DMS79 treated with DMSO at 0.1 percent for 48 hours (cell line): Measurements from ENCODE around the gene CSN2.
"Not testable (repeated sequence)": the region's sequence is repeated elsewhere in the genome, so short reads cannot be mapped to it uniquely, and the experiment has no call there.

Experiments used
- DNase-seq: peaks from one replicate; lab custom pipeline; 2025; lab: John Stamatoyannopoulos, UW

Gene CSN2

DNA sequence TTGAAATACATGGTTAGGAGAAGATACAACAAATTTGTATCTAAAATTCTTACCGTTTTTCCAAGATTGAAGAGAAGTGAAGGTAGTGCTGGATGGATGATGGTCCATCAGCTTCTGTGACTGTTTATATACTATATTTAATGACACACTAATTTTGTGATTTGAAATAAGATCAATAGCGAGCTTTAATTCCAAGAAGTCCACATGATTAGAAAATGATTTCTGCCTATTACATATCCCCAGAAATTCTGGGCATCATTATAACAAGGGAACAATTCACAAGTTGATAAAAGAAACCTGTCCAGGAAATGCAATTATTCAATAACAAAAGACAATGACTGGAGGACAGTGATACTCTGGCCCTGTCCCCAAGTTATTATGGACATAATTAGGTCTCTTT, at the start of gene CSN2:
CSN2 (minus strand) TSS at position 101 of the 400 bp plus-strand sequence. CDS start 4,733 bp downstream, outside the sequence.
- DNase-seq = no peak

DNA sequence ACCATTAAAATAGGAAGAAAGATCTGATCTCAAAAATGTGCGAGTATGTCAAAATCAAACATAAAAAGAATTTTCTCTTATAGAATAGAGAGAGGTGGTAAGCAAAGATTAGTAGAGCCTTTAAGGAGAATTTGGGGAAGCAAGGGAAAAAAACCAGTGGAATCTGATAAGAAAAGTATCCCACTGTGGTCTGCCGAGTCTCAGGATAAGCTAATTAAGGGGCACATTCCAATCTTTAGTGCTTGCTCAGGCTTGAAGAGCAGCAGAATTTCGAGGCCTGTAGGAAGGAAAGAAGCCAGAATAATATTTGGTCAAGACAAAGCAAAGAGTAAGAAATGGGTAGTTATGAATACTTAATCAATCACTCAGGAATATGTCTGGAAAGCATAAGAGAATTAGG, 43.2 kb upstream of the CSN2 start:
- DNase-seq = no peak

DNA sequence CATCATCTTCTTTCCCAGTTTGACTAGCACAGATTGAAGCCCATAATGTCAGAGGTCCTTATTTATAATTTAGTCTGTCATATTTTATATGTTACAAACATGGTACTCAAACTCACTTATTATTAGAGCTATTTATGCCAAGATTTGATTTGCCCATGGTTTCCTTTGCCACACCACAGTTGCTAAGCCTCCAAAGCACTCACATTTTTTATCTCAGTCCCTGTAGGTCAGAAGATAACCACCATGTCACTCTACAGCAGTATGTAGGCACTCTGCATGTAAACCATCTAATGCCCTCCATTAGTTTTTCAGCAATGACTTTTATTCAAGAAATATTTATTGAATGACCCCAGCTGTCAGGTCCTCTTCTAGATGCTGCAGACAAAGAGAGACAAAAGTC, 37.0 kb upstream of the CSN2 start:
- DNase-seq = no peak

GRCh38 chr4:70000711-70001110, 35.2 kb upstream of the CSN2 start:
- no peak for DNase-seq

DNA sequence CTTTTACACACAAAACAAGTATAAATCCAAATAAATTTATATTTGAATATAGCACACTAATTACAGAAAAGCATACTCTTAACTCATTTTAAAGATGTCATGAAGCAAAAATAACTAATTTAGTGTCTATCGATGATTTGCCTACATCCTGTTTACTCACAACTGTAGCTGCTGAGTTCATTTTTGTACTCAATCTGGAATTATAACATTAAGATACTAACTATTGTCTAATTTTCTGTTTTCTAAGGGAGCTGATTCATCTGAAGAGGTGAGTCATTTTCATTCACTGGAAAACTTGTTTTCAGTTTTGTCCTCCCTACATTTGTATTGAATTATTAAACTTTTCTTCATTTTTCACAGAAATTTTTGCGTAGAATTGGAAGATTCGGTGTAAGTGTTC, 33.9 kb upstream of the CSN2 start:
- DNase-seq = no peak

DNA sequence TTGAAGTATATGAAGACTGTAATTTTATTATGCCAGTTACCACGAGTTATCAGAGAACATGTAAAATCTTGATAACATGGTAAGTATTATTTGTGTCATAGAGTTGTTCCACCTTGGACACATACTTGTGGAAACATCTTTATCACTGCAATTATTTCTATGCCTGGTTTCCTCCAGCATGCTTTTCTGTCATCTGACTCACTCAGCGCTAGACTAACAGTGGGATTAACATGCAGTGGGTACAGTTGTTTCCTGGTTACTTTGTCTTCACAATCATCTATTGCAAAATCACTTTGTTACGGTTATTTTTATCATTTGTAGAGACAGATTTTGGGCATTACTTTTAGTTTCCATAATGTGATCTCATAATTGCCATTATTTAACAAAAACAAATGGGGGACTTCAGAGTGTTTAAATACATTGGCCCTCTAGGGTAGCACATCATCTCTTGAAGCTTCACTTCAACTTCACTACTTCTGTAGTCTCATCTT, 30.0 kb upstream of the CSN2 start, which contains the start of gene STATH:
STATH (plus strand) TSS at position 441 of the 491 bp plus-strand sequence. CDS start 2,472 bp downstream, outside the sequence.
- no peak for DNase-seq

DNA sequence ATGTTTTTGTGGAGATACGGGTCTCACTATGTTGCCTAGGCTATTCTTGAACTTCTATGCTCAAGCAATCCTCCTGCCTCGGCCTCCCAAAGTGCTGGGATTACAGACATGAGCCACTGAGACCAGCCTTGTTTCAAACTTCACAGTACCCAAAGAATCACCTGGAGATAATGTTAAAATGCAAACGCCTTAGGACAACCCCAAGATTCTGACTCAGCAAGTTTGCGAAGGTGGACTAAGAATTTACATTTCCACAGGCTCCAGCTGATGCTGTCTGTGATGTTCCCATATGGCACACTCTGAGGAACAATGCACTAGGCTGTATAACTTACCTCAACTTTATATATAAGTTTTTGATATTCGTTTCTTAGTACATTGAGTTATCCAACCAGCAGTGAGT, 29.3 kb upstream of the CSN2 start:
- no peak for DNase-seq

- no peak for DNase-seq
These were observed 25.5 kb upstream of the CSN2 start for GRCh38 chr4:69991016-69991415.

DNA sequence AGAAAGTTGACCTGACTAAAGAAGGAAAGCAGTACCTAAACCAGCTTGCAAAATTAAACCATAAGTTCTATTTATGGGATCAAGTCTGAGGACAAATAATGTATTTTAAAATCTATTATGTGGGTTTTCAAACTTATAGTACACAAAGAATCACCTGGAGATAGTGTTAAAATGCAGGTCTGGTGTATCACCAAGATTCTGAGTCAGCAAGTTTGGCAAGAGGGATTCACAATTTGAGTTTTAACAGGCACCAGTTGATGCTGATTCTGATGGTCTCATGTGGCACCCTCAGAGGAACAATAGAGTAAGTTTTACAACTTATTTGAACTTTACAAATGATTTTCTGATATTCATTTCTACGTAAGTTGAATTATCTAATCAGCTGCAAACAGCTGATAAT, 21.1 kb upstream of the CSN2 start:
- DNase-seq = no peak

DNA sequence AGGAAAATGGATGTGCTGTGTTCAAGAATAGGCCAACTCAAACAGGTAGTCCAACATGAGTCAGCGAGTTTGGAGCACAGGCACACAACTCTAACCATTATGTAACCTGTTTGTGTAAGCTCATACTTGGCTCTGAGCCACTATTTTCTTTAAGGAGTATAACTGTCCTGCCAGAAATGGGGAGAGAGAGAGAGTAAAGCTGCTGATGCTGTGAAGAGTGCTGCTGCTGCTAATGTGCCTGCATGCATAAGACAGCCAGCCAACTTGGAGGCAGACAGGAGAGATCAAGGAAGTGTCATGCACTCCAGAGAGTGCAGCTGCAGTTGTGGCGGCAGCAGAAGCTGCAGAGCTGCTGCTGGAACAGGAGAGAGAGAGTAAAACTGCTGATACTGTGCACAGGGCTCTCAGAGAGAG, 18.5 kb upstream of the CSN2 start:
- no peak for DNase-seq

DNA sequence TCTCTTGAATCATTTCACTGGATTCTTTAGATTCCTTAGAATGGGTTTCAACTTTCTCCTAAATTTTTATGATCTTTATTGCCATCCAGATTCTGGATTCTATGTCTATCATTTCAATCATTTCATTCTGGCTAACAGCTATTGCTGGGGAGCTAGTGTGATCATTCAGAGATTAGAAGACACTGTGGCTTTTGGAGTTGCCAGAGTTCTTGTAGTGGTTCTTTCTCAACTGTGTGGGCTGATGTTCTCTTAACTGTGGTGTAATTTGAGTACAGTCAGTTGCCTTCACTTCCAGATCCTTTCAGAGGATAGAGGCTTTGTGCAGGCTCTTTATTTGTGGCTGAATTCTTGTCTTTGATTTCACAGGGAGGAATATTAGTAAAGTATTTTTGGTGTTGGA, 12.1 kb upstream of the CSN2 start:
- DNase-seq = no peak

DNA sequence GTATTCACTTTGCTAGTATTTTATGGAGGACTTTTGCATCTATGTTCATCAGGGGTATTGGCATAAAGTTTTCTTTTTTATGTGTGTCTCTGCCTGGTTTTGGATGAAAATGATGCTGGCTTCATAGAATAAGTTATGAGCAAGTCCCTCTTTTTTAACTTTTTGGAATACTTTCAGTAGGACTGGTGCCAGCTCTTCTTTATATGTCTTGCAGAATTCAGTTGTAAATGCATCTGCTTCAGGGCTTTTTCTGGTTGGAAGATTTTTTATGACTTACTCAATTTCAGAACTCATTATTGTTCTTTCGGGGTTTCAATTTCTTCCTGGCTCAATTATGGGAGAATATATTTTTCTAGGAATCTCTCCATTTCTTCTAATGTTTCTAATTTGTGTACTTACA, 9.1 kb upstream of the CSN2 start:
- no peak for DNase-seq

DNA sequence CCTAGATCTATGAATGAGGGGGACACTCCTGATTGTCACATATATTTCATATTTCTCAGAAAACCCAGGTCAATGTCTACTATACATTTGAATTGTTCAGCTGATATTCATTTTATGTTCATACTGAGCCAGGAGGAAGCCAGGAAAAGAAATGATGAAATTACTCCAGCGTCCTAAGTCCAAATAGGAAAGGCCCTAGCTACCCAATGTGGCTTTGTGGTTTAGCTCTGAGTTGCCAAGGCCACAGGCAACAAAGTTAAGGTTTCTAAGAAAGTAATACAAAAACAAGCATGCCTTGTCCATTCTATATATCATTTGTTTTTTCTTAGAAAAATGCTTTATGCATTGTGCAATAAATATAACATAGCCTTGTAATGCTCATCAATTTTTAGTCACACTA, 4.5 kb upstream of the CSN2 start:
- no peak for DNase-seq

GRCh38 chr4:69957209-69957608, 8.3 kb downstream of the CSN2 start:
- no peak for DNase-seq

DNA sequence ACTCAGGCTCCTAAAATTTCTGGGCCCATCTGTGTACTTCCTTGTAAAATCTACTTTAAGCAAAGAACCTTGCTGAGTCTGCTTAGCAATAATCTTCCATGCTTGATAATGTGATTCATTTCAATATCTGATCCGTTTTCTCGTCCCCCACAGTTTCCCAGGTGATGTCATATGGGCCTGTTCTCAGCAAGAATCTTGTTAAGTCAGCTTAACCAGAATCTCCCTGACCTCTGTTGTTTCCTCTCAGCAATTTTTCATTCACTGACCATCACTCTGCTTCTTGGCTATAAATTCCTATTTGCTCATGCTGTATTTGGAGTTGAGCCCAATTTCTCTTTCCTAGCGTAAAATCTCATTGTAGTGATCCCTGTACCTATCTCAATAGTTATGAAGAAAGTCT, 13.9 kb downstream of the CSN2 start:
- no peak for DNase-seq

DNA sequence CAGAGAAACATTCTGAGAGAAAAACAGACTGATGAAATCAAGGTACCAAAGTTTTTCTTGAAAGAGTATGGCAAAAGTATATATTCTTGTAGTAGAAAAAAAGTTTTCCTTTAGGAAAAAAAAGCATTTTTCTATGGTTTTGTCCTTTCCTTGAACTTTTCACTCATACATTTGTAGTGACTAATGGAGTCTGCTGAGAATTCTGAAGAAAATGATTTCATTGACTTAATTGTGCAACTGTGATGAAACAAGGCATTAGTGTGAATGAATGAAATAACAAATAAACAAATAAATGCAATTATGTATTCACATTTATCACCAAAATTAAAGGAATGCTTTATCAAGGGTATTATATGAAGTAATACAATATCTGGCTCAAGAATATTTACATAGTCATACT, 29.0 kb downstream of the CSN2 start:
- DNase-seq = no peak

DNA sequence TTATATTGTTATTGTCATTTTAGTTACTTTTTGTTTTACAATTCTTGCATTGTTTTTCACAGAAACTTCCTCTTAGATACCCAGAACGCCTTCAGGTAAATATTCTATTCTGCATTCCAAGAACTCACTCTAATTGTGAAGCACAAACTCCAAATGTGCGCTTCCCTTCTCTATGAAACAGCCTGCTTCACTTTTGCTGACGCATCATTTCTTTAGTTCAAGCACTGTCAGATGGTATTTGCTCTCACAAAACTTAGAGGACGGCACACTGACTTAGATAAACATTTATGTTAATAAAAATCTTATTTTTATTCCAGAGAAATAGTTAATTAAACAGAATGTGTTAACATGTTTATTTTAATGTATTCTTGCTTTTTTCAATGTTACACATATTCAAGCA, 31.4 kb downstream of the CSN2 start:
- DNase-seq = no peak

DNA sequence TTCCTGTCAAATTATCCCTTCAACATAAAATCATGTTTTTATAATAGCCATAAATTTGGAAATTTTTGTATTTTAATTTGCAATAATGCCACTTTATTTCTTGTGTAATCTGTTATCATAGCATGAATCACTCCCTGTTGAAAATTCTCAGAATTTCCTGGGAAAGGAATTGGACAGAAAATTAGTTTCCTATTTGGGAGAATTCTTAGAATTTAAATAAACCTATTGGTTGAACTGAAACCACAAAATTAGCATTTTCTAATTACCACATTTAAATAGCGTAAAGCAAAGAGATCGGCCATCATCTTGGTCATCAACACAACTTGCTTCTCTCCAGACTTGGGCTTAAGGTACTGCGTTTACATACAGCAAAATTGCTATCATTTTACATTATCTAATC, 34.8 kb downstream of the CSN2 start, which contains the start of gene CSN1S1:
CSN1S1 (plus strand) TSS at position 301 of the 400 bp plus-strand sequence. CDS start 1,488 bp downstream, outside the sequence.
- DNase-seq = no peak

GRCh38 chr4:69923782-69924410, 41.6 kb downstream of the CSN2 start:
- DNase-seq = not testable (repeated sequence)

- DNase-seq = no peak
These were observed 44.7 kb downstream of the CSN2 start for GRCh38 chr4:69920874-69921273.

GRCh38 chr4:69910016-69910782, 55.3 kb downstream of the CSN2 start:
- no peak for DNase-seq

GRCh38 chr4:69909195-69909594, 56.3 kb downstream of the CSN2 start:
- DNase-seq = no peak

DNA sequence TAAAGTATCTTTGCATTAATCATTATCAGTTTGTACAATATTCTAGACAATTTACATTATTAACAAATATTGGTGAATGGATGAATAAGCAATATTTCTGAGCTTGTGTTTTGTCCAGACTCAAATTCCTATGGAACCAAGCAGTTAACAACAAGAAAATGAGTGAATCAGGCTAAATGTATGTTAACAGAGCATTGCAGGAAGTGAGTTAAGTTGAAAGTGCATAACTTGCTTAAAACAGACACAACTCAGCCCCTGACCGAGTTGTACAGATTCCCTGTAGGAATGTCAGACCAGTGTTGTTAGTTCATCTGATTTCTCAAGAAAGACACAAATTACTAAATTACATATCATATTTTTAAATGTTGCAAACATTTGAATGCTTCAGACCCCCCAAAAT, 58.4 kb downstream of the CSN2 start:
- DNase-seq = no peak
